GM19455 (cell line): ENCODE results near the gene ERGIC2.
A peak's percentile ranks its signal among the peaks of the same experiment; 100 is the strongest.

Source experiments
- ATAC-seq: cut with Tn5 transposase; IDR thresholded peaks from one replicate; pipeline ENCODE4 v1.9.1; 2021; ENCODE audit not compliant: unreplicated experiment

ERGIC2 gene

GRCh38 chr12:29376118-29376517 is 4.9 kb downstream of the ERGIC2 start:
- no peak for ATAC-seq

- ATAC-seq = no peak
These were observed 6.1 kb downstream of the ERGIC2 start for GRCh38 chr12:29374913-29375312.

GRCh38 chr12:29374012-29374411 is 7.0 kb downstream of the ERGIC2 start:
- ATAC-seq = no peak

- ATAC-seq = no peak
These were observed 15.9 kb downstream of the ERGIC2 start for GRCh38 chr12:29365091-29365490.

GRCh38 chr12:29354954-29355353 is 26.0 kb downstream of the ERGIC2 start:
- no peak for ATAC-seq

- ATAC-seq = no peak
These were observed 30.9 kb downstream of the ERGIC2 start for GRCh38 chr12:29350080-29350479.

GRCh38 chr12:29346769-29347421 is 34.1 kb downstream of the ERGIC2 start:
- no peak for ATAC-seq

- no peak for ATAC-seq
These were observed 37.8 kb downstream of the ERGIC2 start for GRCh38 chr12:29343022-29343799.

GRCh38 chr12:29337325-29337724 is 43.6 kb downstream of the ERGIC2 start:
- no peak for ATAC-seq

GRCh38 chr12:29334937-29335336 is 46.0 kb downstream of the ERGIC2 start:
- no peak for ATAC-seq

- ATAC-seq = no peak
These were observed 47.8 kb downstream of the ERGIC2 start for GRCh38 chr12:29333178-29333577.

- ATAC-seq = no peak
These were observed 51.6 kb downstream of the ERGIC2 start for GRCh38 chr12:29329411-29329810.

GRCh38 chr12:29322157-29322556 is 58.8 kb downstream of the ERGIC2 start:
- ATAC-seq = no peak

GRCh38 chr12:29320295-29321085 is 60.5 kb downstream of the ERGIC2 start:
- no peak for ATAC-seq

GRCh38 chr12:29317556-29318363 is 63.2 kb downstream of the ERGIC2 start:
- ATAC-seq = peak; percentile 98

- ATAC-seq = no peak
These were observed 64.2 kb downstream of the ERGIC2 start for GRCh38 chr12:29316752-29317151.

GRCh38 chr12:29314416-29314815 is 66.6 kb downstream of the ERGIC2 start:
- no peak for ATAC-seq

GRCh38 chr12:29310899-29311298 is 70.1 kb downstream of the ERGIC2 start:
- ATAC-seq = no peak

GRCh38 chr12:29309320-29309902 is 71.6 kb downstream of the ERGIC2 start:
- ATAC-seq = no peak

GRCh38 chr12:29306682-29307081 is 74.3 kb downstream of the ERGIC2 start:
- no peak for ATAC-seq

GRCh38 chr12:29306266-29306665 is 74.7 kb downstream of the ERGIC2 start:
- no peak for ATAC-seq
